Mesendoderm (in vitro differentiated cells): Measurements from ENCODE around the gene GOLGA1.
"Not testable (repeated sequence)": the region's sequence is repeated elsewhere in the genome, so short reads cannot be mapped to it uniquely, and the experiment has no call there.

Experiments used
- DNase-seq: peaks from one replicate; pipeline ENCODE4 v3.0.0; 2013
- H2AK5ac ChIP-seq: 2 replicates; pipeline ENCODE4 v1.6.1; 2013; ENCODE audit warnings: low read length, inconsistent platforms
- H2BK120ac ChIP-seq: 2 replicates; pipeline ENCODE4 v1.6.1; 2013; ENCODE audit warnings: low read depth, mild to moderate bottlenecking, low read length, moderate library complexity, mixed read lengths
- H2BK15ac ChIP-seq: replicated peaks from 2 replicates; pipeline ENCODE4 v1.6.1; 2013; ENCODE audit warnings: low read depth, mild to moderate bottlenecking, moderate library complexity
- H2BK5ac ChIP-seq: 2 replicates; pipeline ENCODE4 v1.6.1; 2013; ENCODE audit warnings: low read length, inconsistent platforms
- H3K18ac ChIP-seq: 2 replicates; pipeline ENCODE4 v1.6.1; 2013; ENCODE audit warnings: mild to moderate bottlenecking, low read length, mixed read lengths
- H3K23ac ChIP-seq: one replicate; pipeline ENCODE4 v1.6.1; 2013; ENCODE audit warnings: low read length
- H3K27ac ChIP-seq: 2 replicates; pipeline ENCODE4 v1.5.1; 2013; ENCODE audit warnings: low read depth, mild to moderate bottlenecking, inconsistent platforms, low read length, moderate library complexity
- H3K27me3 ChIP-seq: 2 replicates; pipeline ENCODE4 v1.6.1; 2013; ENCODE audit warnings: low read length, control low read depth, mild to moderate bottlenecking, inconsistent platforms; ENCODE audit not compliant: insufficient read depth, poor library complexity
- H3K36me3 ChIP-seq: 2 replicates; pipeline ENCODE4 v1.6.1; 2013; ENCODE audit warnings: low read length, inconsistent platforms; ENCODE audit not compliant: control insufficient read depth, insufficient read depth
- H3K4ac ChIP-seq: one replicate; pipeline ENCODE4 v1.6.1; 2013; ENCODE audit warnings: low read depth, mild to moderate bottlenecking, low read length, moderate library complexity
- H3K4me1 ChIP-seq: 2 replicates; pipeline ENCODE4 v1.6.1; 2013; ENCODE audit warnings: low read depth, low read length, inconsistent platforms; ENCODE audit not compliant: control insufficient read depth
- H3K4me2 ChIP-seq: 2 replicates; pipeline ENCODE4 v1.6.1; 2013; ENCODE audit warnings: low read length
- H3K4me3 ChIP-seq: 2 replicates; pipeline ENCODE4 v1.5.1; 2013; ENCODE audit warnings: mild to moderate bottlenecking, low read length
- H3K56ac ChIP-seq: one replicate; pipeline ENCODE4 v1.6.1; 2013; ENCODE audit warnings: low read length
- H3K79me1 ChIP-seq: 2 replicates; pipeline ENCODE4 v1.6.1; 2013; ENCODE audit warnings: low read length, inconsistent platforms
- H3K79me2 ChIP-seq: 2 replicates; pipeline ENCODE4 v1.6.1; 2013; ENCODE audit warnings: mild to moderate bottlenecking, low read length; ENCODE audit not compliant: control insufficient read depth, insufficient read depth
- H3K9ac ChIP-seq: 2 replicates; pipeline ENCODE4 v1.6.1; 2013; ENCODE audit warnings: low read length, inconsistent platforms
- H4K5ac ChIP-seq: one replicate; pipeline ENCODE4 v1.6.1; 2013; ENCODE audit warnings: low read length
- H4K8ac ChIP-seq: one replicate; pipeline ENCODE4 v1.6.1; 2013; ENCODE audit warnings: low read depth, mild to moderate bottlenecking, control low read depth, low read length, moderate library complexity
- WGBS: extraction: QIAGEN DNeasy Blood & Tissue Kit; methylation state at CpG from one replicate; pipeline ENCODE4 v1.1.7; 2013; ENCODE audit warnings: low lambda C conversion rate, missing lambda C conversion rate; ENCODE audit not compliant: insufficient coverage; ENCODE audit errors: extremely low coverage; 5-methylcytosine and 5-hydroxymethylcytosine counted together

Gene GOLGA1

DNA sequence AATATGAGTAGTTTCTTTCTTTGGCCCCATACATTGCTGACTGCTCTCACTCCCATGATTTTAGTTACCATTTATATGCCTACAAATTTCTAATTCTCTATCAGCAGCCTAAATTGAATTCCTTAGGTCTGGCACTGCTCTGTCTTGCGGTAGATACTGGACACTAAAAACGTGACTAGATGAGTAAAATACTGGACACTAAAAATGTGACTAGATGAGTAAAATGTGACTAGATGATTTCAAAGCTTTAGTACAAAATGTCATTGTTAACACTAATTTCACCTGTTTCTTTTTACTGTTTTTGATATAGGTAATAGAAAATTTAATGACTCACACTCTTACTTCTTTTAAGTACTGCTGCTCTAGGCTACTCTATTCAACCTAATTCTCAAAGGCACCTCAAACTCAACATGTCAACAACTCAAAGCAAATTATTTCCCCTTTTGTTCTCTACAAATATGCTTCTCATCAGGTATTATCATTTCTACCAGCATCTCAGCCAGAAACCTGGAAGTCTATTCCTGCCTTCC, 31.4 kb upstream of the GOLGA1 start:
- no peak overlapping the region for H2AK5ac ChIP-seq
- H3K27me3 ChIP-seq, result no peaks in the 10 kb centered on the region
- peaks cover 6% of the 10 kb centered on the region for H3K4me1 ChIP-seq
- WGBS, result no CpG with 5 or more reads among the region's 2 CpGs
- H2BK5ac ChIP-seq, result no peak overlapping the region
- no peak overlapping the region for H2BK15ac ChIP-seq
- no peak overlapping the region for H4K5ac ChIP-seq
- H3K79me2 ChIP-seq, result no peaks in the 10 kb centered on the region
- H3K18ac ChIP-seq, result no peak overlapping the region
- H3K79me1 ChIP-seq, result no peaks in the 10 kb centered on the region
- no peak overlapping the region for H3K4me2 ChIP-seq
- no peak overlapping the region for H3K4ac ChIP-seq
- H3K23ac ChIP-seq, result no peak overlapping the region
- no peaks in the 10 kb centered on the region for H3K36me3 ChIP-seq
- no peak overlapping the region for H3K4me3 ChIP-seq
- H3K56ac ChIP-seq, result no peak overlapping the region
- no peak overlapping the region for H3K27ac ChIP-seq
- no peak overlapping the region for H2BK120ac ChIP-seq
- H4K8ac ChIP-seq, result no peak overlapping the region
- no peak overlapping the region for H3K9ac ChIP-seq
- no peak for DNase-seq

DNA sequence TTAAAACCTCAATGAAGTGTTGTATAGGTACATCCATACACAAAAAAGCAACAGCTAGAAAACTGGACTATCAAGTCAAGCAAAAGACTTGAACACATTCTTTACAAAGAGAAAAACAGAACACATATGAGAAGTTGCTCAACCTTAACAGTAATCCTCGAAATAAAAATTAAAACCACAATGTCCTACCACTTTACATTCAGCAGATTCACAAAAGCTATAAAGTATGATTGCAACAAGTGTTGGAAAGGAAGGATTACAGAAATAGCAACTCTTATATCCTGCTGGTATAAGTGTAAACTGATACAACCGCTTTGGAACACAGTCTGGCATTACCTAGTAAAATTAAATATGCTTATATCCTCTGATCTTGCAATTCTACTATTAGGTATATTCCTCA, 28.5 kb upstream of the GOLGA1 start:
- H3K27ac ChIP-seq, result no peak overlapping the region
- H2BK120ac ChIP-seq, result no peak overlapping the region
- no peak overlapping the region for H2AK5ac ChIP-seq
- H3K4ac ChIP-seq, result no peak overlapping the region
- DNase-seq, result no peak
- H2BK5ac ChIP-seq, result no peak overlapping the region
- H3K18ac ChIP-seq, result no peak overlapping the region
- H3K36me3 ChIP-seq, result no peaks in the 10 kb centered on the region
- no peak overlapping the region for H4K8ac ChIP-seq
- no peak overlapping the region for H3K23ac ChIP-seq
- H3K4me3 ChIP-seq, result no peak overlapping the region
- no peak overlapping the region for H3K4me2 ChIP-seq
- no peak overlapping the region for H2BK15ac ChIP-seq
- H3K56ac ChIP-seq, result no peak overlapping the region
- no CpG with 5 or more reads among the region's 2 CpGs for WGBS
- no peak overlapping the region for H3K9ac ChIP-seq
- peaks cover 2% of the 10 kb centered on the region for H3K4me1 ChIP-seq
- H4K5ac ChIP-seq, result no peak overlapping the region
- H3K27me3 ChIP-seq, result no peaks in the 10 kb centered on the region
- no peaks in the 10 kb centered on the region for H3K79me2 ChIP-seq
- no peaks in the 10 kb centered on the region for H3K79me1 ChIP-seq

DNA sequence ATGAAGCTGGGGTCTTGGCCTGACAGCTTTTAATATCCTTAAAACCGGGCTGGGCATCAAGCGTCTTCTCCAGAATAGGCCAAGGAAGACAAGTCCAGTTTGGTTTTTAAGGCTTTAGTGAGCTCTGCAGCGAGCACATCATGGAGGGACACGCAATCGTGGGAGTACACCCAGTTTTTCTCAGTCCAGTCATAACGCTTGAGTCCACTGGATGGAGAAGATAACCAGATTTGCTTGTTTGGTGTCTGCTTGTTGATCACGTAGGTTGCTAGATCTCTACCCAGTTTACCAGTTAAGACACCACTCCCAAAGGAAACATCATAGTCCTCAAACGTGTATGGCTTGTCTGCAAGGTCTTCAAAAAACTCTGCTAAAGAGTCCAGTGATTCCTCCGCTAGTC, 27.4 kb upstream of the GOLGA1 start:
- Histone ChIP-seq H2BK120ac (no peak overlapping the region), H3K9ac (no peak overlapping the region), H2BK5ac (no peak overlapping the region), H3K18ac (no peak overlapping the region), H3K79me2 (no peaks in the 10 kb centered on the region), H2AK5ac (no peak overlapping the region), H3K56ac (no peak overlapping the region), H3K23ac (no peak overlapping the region), H3K27me3 (no peaks in the 10 kb centered on the region), H3K4me2 (no peak overlapping the region), H3K79me1 (no peaks in the 10 kb centered on the region), H3K4me1 (no peaks in the 10 kb centered on the region), H3K4ac (no peak overlapping the region), H4K8ac (no peak overlapping the region), H2BK15ac (no peak overlapping the region), H4K5ac (no peak overlapping the region), H3K27ac (no peak overlapping the region), H3K36me3 (no peaks in the 10 kb centered on the region), H3K4me3 (no peak overlapping the region)
- no CpG with 5 or more reads among the region's 9 CpGs for WGBS
- no peak for DNase-seq

DNA sequence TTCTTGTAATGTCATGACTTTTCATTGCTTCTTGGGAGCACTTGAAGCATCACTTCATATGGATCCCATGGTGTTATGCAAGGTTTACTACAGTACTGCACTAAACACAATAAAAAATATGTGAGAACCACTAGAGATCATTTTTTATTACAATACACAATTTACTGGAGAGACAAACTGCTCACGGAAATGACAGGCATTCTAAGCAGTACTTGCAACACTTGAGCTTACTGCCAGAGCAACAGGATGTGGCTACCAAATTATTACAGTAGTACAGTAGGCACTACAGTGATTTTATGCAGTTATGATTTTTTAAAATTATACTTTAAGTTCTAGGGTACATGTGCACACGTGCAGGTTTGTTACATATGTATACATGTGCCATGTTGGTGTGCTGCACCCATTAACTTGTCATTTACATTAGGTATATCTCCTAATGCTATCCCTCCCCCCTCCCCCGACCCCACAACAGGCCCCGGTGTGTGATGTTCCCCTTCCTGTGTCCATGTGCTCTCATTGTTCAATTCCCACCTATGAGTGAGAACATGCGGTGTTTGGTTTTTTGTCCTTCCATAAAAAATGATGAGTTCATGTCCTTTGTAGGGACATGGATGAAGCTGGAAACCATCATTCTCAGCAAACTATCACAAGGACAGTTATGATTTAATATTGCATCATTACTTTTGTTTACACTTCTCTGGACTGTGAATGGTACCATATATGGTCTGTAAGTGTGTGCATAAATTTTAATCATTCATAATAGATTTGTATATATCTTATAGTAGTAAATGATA, 25.1 kb upstream of the GOLGA1 start:
- not testable (repeated sequence) for H3K27me3 ChIP-seq, H3K23ac ChIP-seq, H3K79me2 ChIP-seq, H3K56ac ChIP-seq, H2BK15ac ChIP-seq, H3K79me1 ChIP-seq, H3K4me2 ChIP-seq, DNase-seq, H4K5ac ChIP-seq, H3K4me1 ChIP-seq, H4K8ac ChIP-seq, H2BK5ac ChIP-seq, H3K4ac ChIP-seq, H3K36me3 ChIP-seq, H2AK5ac ChIP-seq, H3K4me3 ChIP-seq, H3K9ac ChIP-seq, H3K27ac ChIP-seq, H3K18ac ChIP-seq, H2BK120ac ChIP-seq
- WGBS, result no CpG with 5 or more reads among the region's 5 CpGs

DNA sequence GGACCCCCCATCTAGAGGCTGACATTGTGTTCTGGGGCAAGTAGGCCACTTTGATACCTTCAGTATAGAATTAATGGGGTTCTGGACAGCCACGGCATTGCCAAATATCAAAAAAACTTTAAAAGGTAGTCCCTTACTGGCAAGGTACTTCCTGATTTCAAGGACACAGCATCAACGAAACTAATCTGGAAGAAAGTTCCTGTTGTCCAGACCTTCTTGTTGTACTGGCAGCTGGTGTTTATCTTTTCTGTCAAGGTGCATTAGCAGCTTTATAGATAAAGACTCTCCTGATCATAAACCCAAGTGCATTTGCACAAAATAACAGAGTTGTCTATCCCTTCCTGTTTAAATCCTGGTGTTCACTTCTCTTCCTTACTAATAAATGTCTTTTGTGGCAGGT, 23.7 kb upstream of the GOLGA1 start:
- Histone ChIP-seq H4K5ac (no peak overlapping the region), H3K79me2 (no peaks in the 10 kb centered on the region), H3K4ac (no peak overlapping the region), H2AK5ac (no peak overlapping the region), H4K8ac (no peak overlapping the region), H3K18ac (no peak overlapping the region), H3K56ac (no peak overlapping the region), H3K36me3 (no peaks in the 10 kb centered on the region), H3K4me2 (no peak overlapping the region), H2BK5ac (no peak overlapping the region), H3K4me1 (no peaks in the 10 kb centered on the region), H3K23ac (no peak overlapping the region), H3K27me3 (no peaks in the 10 kb centered on the region), H3K79me1 (no peaks in the 10 kb centered on the region), H2BK120ac (no peak overlapping the region), H3K9ac (no peak overlapping the region), H3K4me3 (no peak overlapping the region), H2BK15ac (no peak overlapping the region), H3K27ac (no peak overlapping the region)
- WGBS, result no CpG with 5 or more reads among the region's 2 CpGs
- no peak for DNase-seq

DNA sequence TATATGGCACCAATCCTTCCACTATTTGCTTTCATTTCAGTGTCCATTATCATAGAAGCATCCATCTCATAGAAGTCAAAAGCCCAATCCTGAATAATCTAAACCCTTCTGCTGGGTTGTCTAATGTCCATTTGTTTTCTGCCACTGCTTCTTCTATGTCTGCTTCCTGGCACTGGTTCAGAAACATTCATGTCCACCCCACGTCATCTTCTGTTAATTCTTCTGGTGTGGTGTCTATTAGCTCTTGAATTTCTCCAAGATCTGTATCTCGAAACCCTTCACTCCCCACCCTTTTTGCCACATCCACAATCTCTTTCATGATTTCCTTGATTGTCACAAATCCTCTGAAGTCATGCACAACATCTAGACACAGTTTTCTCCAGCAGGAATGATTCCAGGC, 23.2 kb upstream of the GOLGA1 start:
- Histone ChIP-seq H4K5ac (no peak overlapping the region), H4K8ac (no peak overlapping the region), H3K23ac (no peak overlapping the region), H3K4ac (no peak overlapping the region), H3K4me2 (no peak overlapping the region), H2BK15ac (no peak overlapping the region), H3K79me1 (no peaks in the 10 kb centered on the region), H3K27me3 (no peaks in the 10 kb centered on the region), H2BK5ac (no peak overlapping the region), H3K56ac (no peak overlapping the region), H3K18ac (no peak overlapping the region), H2AK5ac (no peak overlapping the region), H3K79me2 (no peaks in the 10 kb centered on the region), H3K36me3 (no peaks in the 10 kb centered on the region), H2BK120ac (no peak overlapping the region), H3K4me1 (no peaks in the 10 kb centered on the region), H3K9ac (no peak overlapping the region), H3K27ac (no peak overlapping the region), H3K4me3 (no peak overlapping the region)
- DNase-seq, result no peak
- WGBS, result no CpG with 5 or more reads among the region's 2 CpGs
